GM12872 (cell line): ENCODE measurements around the gene P2RY12.

Experiments
- TF ChIP-seq, protein P1 (sequence below): IDR thresholded peaks from 3 replicates; pipeline ENCODE4 v1.5.1; 2011; ENCODE audit warnings: low read depth, mild to moderate bottlenecking, low read length, moderate library complexity; ENCODE audit not compliant: insufficient read depth

Gene P2RY12

DNA sequence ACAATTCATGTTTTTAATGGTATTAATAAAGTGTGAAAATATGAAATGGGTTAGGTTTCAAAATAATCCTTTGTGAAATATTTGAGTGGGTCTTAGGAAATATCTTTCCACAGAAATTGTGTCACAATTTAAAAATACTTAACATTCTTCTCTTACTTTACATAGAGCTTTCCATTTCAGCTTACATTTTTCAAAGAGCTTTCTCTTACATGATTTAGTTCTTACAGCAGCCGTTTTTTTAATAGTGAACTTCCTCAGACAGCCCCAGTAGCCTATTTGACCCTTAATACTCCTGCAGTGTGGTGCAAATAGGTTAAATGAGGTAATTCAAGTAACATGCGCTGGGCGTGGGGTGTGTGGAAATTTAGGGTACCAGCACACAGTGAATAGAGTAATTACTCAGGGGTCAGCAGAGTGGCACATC, 21.8 kb downstream of the P2RY12 start:
- TF ChIP-seq, protein P1, sequence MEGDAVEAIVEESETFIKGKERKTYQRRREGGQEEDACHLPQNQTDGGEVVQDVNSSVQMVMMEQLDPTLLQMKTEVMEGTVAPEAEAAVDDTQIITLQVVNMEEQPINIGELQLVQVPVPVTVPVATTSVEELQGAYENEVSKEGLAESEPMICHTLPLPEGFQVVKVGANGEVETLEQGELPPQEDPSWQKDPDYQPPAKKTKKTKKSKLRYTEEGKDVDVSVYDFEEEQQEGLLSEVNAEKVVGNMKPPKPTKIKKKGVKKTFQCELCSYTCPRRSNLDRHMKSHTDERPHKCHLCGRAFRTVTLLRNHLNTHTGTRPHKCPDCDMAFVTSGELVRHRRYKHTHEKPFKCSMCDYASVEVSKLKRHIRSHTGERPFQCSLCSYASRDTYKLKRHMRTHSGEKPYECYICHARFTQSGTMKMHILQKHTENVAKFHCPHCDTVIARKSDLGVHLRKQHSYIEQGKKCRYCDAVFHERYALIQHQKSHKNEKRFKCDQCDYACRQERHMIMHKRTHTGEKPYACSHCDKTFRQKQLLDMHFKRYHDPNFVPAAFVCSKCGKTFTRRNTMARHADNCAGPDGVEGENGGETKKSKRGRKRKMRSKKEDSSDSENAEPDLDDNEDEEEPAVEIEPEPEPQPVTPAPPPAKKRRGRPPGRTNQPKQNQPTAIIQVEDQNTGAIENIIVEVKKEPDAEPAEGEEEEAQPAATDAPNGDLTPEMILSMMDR: no peak

DNA sequence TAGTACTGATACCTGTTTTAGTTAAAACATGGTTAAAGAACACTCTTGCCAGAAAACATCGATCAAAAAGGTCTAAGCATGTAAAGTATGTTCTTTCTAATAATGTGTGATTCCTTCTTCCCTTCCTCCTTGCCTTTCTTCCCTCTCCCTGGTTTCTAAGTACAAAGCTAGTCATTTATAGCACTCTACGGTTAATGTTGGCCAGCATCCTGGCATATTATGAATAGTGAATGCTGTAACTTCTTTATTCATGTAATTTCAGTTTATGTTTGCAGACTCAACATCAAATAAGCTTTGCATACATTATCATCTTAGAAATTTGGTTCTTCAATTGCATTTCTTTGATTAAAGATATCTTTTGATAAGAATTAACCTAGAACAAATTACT, 27.1 kb downstream of the P2RY12 start:
- TF ChIP-seq, protein P1: no peak

DNA sequence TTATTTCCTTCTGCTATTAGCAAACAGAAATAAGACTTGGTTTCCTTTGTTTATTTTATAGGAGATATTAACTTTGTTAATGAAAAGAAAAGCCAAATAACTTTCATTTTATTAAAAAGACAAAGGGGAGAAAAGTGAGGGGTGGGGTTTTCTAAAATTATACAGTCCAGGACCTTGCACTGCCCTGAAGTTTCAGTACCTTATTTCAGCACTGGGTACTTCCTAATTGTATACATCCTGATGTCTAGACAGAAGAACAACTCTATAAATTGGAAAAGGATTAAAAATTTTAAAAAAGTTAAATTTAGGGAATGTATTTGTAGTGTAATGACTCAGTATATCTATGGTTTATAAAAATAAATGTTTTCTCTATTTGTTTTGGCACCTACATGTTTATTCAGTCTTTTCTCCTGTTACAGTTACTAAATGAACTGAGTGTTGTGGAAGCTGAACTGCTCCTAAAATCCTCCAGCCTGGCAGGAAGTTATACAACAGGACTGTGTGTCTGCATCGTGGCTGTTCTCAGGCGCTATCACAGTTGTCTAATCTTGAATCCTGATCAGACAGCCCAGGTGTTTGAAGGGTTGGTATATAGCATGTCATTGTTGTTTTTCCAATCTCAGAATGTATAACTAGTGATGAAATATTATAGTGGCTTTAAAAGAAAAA, 27.6 kb downstream of the P2RY12 start:
- TF ChIP-seq, protein P1: no peak

DNA sequence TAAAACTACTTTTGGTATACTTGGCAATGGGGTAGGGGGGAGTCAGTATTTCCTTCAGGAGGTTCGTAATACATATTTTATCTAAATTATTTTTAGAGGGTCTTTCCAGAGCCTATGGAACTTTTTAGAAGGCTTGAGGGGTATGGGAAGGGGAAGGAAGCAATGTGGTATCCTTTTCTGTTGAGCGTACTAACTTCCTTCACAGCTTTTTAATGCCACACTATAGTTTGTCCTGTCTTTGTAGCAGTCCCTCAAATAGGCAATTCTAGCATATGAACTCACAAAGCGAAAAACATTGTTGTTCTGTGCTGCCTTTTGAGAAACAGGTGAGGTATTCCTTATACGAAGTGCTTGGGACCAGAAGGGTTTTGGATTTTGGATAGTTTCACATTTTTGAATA, 32.9 kb downstream of the P2RY12 start:
- TF ChIP-seq, protein P1: no peak

DNA sequence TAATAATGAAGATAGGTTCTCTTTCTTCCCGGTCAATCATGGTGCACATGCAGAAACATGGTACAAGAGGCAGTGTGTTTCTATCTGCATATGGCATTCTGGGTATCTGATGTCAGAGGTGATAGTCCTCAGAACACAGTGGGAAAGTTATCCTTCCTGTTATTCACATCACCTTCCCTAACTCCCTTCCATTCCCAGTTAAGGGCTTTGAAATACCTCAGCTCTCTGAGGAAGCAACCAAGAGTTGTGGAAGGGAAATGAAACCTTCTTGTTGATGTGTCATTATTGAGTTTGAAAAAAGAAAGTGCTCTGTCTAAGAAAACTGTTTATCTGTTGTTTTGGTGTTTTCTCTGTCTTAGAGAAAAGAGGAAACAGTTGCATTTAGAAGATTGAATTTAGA, 33.3 kb downstream of the P2RY12 start:
- TF ChIP-seq, protein P1: no peak

DNA sequence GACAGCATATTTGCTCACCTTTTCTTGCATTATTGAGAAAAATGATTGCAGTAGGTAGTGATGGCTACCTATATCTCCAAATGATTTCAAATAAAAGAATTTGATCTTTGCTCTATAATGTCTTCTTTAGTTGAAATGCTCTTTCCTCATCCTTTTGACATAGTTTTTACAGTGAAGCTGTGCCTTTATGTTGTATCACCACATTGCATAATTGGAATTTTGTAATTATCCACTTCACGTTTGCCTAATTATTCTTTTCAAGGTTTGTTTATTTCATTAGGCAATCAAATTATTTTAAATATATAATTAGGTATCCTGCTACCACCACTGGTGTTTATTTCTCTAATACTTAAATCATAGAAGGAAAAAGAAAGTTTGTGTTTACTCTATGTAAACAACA, 33.9 kb downstream of the P2RY12 start:
- TF ChIP-seq, protein P1: no peak

DNA sequence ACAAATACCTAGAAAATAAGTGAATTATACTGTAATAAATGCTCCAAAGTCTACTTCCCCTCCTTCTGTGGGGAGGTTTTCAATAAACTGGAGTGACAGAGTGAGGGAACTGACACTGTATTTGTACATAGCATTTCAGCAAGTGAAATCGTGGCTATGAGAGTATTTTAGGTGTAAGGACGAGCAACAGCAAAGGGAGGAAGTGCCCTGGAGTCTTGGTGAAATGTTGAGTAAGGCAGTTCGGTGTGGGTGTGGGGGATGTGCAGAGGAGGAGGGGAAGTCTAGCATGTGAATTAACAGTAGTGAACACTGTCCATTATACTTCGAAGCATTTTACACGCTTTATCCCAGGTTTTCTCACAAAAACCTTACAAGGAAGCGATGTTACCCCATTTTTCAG, 37.1 kb downstream of the P2RY12 start:
- TF ChIP-seq, protein P1: no peak
